ENCODE measurements around the gene WDR89. TPM values are rescaled to one million over a fixed set of nuclear protein-coding genes. Genes with fewer than 3 reads are reported as not detected.
A peak's percentile ranks its signal among the peaks of the same experiment; 100 is the strongest.
"Not testable (repeated sequence)": the region's sequence is repeated elsewhere in the genome, so short reads cannot be mapped to it uniquely, and the experiment has no call there.

WDR89 gene
- total RNA-seq, 1 donor from 2014 or later: 5.0 TPM

- intact Hi-C loops (cut with DNase I): no loop called here
- ATAC-seq (ENCODE audit: poor library complexity) (no peak), DNase-seq (no peak)
Observed at GRCh38 chr14:63614679-63615363, 26.9 kb downstream of the WDR89 start.

- ATAC-seq (ENCODE audit: poor library complexity): no peak
- intact Hi-C loops (cut with DNase I): no loop called here
- no peak for DNase-seq
Observed at GRCh38 chr14:63611078-63611477, 30.6 kb downstream of the WDR89 start.

GRCh38 chr14:63605041-63605532 is 36.6 kb downstream of the WDR89 start:
- no peak for ATAC-seq (ENCODE audit: poor library complexity)
- intact Hi-C loops (cut with DNase I): no loop called here
- DNase-seq: no peak

- intact Hi-C loops (cut with DNase I): no loop called here
- no peak for DNase-seq
Observed at GRCh38 chr14:63604626-63605025, 37.0 kb downstream of the WDR89 start.

GRCh38 chr14:63603749-63604277 is 37.9 kb downstream of the WDR89 start:
- intact Hi-C loops (cut with DNase I): no loop called here
- DNase-seq: no peak
- ATAC-seq (ENCODE audit: poor library complexity): no peak

More at GRCh38 chr14:63604626-63605025, 37.0 kb downstream of the WDR89 start:
- no peak for ATAC-seq (ENCODE audit: poor library complexity)

- intact Hi-C loops (cut with DNase I): no loop called here
- no peak for ATAC-seq (ENCODE audit: poor library complexity)
Observed at GRCh38 chr14:63598807-63599206, 42.9 kb downstream of the WDR89 start.

GRCh38 chr14:63596998-63597658 is 44.5 kb downstream of the WDR89 start:
- no peak for ATAC-seq (ENCODE audit: poor library complexity)
- intact Hi-C loops (cut with DNase I): no loop called here
- DNase-seq: no peak

More at GRCh38 chr14:63598807-63599206, 42.9 kb downstream of the WDR89 start:
- DNase-seq: no peak

GRCh38 chr14:63594455-63595372 is 47.0 kb downstream of the WDR89 start:
- DNase-seq (no peak), ATAC-seq (ENCODE audit: poor library complexity) (no peak)
- intact Hi-C loops (cut with DNase I): no loop called here

GRCh38 chr14:63583046-63583445 is 58.6 kb downstream of the WDR89 start:
- intact Hi-C loops (cut with DNase I); ATAC-seq (ENCODE audit: poor library complexity); DNase-seq: not testable (repeated sequence)

- intact Hi-C loops (cut with DNase I): no loop called here
- DNase-seq: no peak
- no peak for ATAC-seq (ENCODE audit: poor library complexity)
Observed at GRCh38 chr14:63581491-63581890, 60.2 kb downstream of the WDR89 start.

- ATAC-seq (ENCODE audit: poor library complexity): no peak
- DNase-seq: no peak
- intact Hi-C loops (cut with DNase I): no loop called here
Observed at GRCh38 chr14:63578300-63578699, 63.4 kb downstream of the WDR89 start.

GRCh38 chr14:63573581-63573980 is 68.1 kb downstream of the WDR89 start:
- DNase-seq: no peak
- intact Hi-C loops (cut with DNase I): no loop called here
- ATAC-seq (ENCODE audit: poor library complexity): no peak

- ATAC-seq (ENCODE audit: poor library complexity) (no peak), DNase-seq (no peak)
- intact Hi-C loops (cut with DNase I): no loop called here
Observed at GRCh38 chr14:63565448-63565847, 76.2 kb downstream of the WDR89 start.

- DNase-seq: peak; percentile 46
- peak; percentile 77 for ATAC-seq (ENCODE audit: poor library complexity)
- intact Hi-C loops (cut with DNase I): no loop called here
Observed at GRCh38 chr14:63564318-63564717, 77.4 kb downstream of the WDR89 start.

- DNase-seq (no peak), ATAC-seq (ENCODE audit: poor library complexity) (no peak)
- intact Hi-C loops (cut with DNase I): no loop called here
Observed at GRCh38 chr14:63563370-63564026, 78.2 kb downstream of the WDR89 start.

- no peak for ATAC-seq (ENCODE audit: poor library complexity)
- intact Hi-C loops (cut with DNase I): no loop called here
- DNase-seq: no peak
Observed at GRCh38 chr14:63562405-63562804, 79.3 kb downstream of the WDR89 start.

- ATAC-seq (ENCODE audit: poor library complexity) (no peak), DNase-seq (no peak)
- intact Hi-C loops (cut with DNase I): no loop called here
Observed at GRCh38 chr14:63555572-63555971, 86.1 kb downstream of the WDR89 start.

GRCh38 chr14:63551332-63551731 is 90.3 kb downstream of the WDR89 start:
- ATAC-seq (ENCODE audit: poor library complexity) (no peak), DNase-seq (no peak)
- intact Hi-C loops (cut with DNase I): no loop called here

Measured in Right ventricle myocardium superior (tissue), 1 donor.